ENCODE measurements around the gene LSM6.
A peak's percentile ranks its signal among the peaks of the same experiment; 100 is the strongest.

The LSM6 gene

DNA sequence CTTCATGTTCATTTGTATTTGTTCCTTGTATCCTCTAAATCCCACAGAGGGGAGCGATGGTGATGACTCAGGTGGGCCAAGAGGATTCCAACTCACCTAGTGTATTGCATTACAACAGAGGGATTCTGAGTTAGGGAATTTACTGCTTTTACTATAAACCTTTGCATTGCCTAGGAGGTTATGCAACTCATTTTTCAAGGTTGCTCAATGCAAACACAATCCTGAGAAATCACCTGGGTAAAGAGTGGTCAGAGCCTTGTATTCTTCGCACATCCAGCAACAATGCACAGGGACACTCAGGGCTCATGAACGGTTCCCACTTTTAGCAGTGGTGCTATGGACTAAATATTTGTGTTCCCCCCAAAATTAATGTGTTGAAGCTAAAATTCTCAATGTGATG is 28.6 kb upstream of the LSM6 start (continued):
- TF ChIP-seq, protein P1, sequence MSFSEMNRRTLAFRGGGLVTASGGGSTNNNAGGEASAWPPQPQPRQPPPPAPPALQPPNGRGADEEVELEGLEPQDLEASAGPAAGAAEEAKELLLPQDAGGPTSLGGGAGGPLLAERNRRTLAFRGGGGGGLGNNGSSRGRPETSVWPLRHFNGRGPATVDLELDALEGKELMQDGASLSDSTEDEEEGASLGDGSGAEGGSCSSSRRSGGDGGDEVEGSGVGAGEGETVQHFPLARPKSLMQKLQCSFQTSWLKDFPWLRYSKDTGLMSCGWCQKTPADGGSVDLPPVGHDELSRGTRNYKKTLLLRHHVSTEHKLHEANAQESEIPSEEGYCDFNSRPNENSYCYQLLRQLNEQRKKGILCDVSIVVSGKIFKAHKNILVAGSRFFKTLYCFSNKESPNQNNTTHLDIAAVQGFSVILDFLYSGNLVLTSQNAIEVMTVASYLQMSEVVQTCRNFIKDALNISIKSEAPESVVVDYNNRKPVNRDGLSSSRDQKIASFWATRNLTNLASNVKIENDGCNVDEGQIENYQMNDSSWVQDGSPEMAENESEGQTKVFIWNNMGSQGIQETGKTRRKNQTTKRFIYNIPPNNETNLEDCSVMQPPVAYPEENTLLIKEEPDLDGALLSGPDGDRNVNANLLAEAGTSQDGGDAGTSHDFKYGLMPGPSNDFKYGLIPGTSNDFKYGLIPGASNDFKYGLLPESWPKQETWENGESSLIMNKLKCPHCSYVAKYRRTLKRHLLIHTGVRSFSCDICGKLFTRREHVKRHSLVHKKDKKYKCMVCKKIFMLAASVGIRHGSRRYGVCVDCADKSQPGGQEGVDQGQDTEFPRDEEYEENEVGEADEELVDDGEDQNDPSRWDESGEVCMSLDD (tag by site-specific recombination; IDR thresholded peaks at IDR 0.05) = no peak
- TF ChIP-seq ZNF341 (tag by site-specific recombination; IDR thresholded peaks at IDR 0.05; ENCODE audit: low read depth) = no peak

DNA sequence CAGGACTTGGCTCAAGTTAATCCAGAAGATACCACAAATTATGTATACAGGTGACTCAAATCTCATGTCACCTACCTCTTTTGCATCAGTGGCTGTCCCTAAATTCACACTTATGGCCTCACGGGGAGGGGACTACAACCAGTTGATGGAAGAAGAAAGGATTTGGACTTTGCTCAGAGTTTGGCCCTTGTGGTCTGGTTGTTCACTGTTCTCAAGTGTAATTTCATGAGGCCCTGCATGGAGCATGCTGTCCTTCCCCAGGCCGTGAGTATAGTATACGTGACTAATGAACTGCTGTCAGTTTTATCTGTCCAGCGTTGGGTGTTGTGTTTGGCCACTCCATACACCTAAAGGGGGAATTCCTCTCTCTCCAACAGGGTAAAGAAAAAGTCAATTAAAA is 27.5 kb upstream of the LSM6 start:
- CTCF ChIA-PET = no interaction called here
- TF ChIP-seq ZNF76 (tag by site-specific recombination; IDR thresholded peaks at IDR 0.05; ENCODE audit: borderline replicate concordance, low read depth) (no peak), ZNF629 (tag by site-specific recombination; IDR thresholded peaks at IDR 0.05) (no peak), ZNF768 (tag by site-specific recombination; IDR thresholded peaks at IDR 0.05) (no peak), ZNF558 (tag by site-specific recombination; IDR thresholded peaks at IDR 0.05) (no peak), ZNF660 (tag by site-specific recombination; IDR thresholded peaks at IDR 0.05) (no peak), ZNF548 (tag by site-specific recombination; IDR thresholded peaks at IDR 0.05) (no peak), SP7 (tag by site-specific recombination; IDR thresholded peaks at IDR 0.05) (no peak), ZNF530 (tag by site-specific recombination; IDR thresholded peaks at IDR 0.05; ENCODE audit: low read depth) (no peak), ZNF266 (tag by site-specific recombination; IDR thresholded peaks at IDR 0.05; ENCODE audit: low read depth) (no peak)
- TF ChIP-seq, protein P2, sequence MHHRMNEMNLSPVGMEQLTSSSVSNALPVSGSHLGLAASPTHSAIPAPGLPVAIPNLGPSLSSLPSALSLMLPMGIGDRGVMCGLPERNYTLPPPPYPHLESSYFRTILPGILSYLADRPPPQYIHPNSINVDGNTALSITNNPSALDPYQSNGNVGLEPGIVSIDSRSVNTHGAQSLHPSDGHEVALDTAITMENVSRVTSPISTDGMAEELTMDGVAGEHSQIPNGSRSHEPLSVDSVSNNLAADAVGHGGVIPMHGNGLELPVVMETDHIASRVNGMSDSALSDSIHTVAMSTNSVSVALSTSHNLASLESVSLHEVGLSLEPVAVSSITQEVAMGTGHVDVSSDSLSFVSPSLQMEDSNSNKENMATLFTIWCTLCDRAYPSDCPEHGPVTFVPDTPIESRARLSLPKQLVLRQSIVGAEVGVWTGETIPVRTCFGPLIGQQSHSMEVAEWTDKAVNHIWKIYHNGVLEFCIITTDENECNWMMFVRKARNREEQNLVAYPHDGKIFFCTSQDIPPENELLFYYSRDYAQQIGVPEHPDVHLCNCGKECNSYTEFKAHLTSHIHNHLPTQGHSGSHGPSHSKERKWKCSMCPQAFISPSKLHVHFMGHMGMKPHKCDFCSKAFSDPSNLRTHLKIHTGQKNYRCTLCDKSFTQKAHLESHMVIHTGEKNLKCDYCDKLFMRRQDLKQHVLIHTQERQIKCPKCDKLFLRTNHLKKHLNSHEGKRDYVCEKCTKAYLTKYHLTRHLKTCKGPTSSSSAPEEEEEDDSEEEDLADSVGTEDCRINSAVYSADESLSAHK (tag by site-specific recombination; IDR thresholded peaks at IDR 0.05) = no peak
- TF ChIP-seq, protein P3, sequence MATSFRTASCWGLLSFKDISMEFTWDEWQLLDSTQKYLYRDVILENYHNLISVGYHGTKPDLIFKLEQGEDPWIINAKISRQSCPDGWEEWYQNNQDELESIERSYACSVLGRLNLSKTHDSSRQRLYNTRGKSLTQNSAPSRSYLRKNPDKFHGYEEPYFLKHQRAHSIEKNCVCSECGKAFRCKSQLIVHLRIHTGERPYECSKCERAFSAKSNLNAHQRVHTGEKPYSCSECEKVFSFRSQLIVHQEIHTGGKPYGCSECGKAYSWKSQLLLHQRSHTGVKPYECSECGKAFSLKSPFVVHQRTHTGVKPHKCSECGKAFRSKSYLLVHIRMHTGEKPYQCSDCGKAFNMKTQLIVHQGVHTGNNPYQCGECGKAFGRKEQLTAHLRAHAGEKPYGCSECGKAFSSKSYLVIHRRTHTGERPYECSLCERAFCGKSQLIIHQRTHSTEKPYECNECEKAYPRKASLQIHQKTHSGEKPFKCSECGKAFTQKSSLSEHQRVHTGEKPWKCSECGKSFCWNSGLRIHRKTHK (tag by site-specific recombination; IDR thresholded peaks at IDR 0.05) = no peak
- Histone ChIP-seq H3K4me1 (ENCODE audit: control insufficient read depth, insufficient read depth, low read length) (no peaks in the 10 kb centered on the region), H3K27ac (ENCODE audit: extremely low read depth, low read depth, low read length) (no peak overlapping the region), H3K9me3 (ENCODE audit: control insufficient read depth, insufficient read depth, low read depth, low read length) (no peaks in the 10 kb centered on the region), H3K36me3 (ENCODE audit: control insufficient read depth in 2 of 2, insufficient read depth in 1 of 2, low read length in 2 of 2) (no peaks in the 10 kb centered on the region), H3K4me3 (ENCODE audit: low read depth, low read length) (no peak overlapping the region)
- POLR2A ChIA-PET = no interaction called here

DNA sequence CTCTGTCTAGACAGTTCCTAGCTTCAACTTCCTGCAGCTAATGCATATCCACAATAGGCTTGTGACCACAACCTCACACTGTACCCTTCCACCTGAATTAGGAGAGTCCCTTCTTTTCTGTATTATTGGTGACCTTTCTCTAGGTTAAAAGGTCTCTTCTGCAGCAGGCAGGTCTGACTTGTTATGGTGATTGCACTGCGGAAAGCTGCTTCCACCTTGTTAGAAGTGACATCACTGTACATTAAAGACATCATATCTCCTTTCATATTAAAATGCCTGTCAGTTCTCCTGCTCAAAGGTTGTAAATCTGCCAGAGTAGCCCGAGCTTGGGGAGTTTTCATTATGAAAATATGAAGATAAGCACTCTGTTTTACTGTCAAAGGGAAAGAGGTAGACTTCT is 21.5 kb upstream of the LSM6 start:
- ChIA-PET POLR2A (no interaction called here), CTCF (no interaction called here)
- H3K36me3 ChIP-seq (ENCODE audit: control insufficient read depth in 2 of 2, insufficient read depth in 1 of 2, low read length in 2 of 2) = no peaks in the 10 kb centered on the region
- H3K27ac ChIP-seq (ENCODE audit: extremely low read depth, low read depth, low read length) = no peak overlapping the region
- H3K4me1 ChIP-seq (ENCODE audit: control insufficient read depth, insufficient read depth, low read length) = 0 out of 2 replicates have a peak, but pooled peaks cover 2% of the 10 kb centered on the region
- no peaks in the 10 kb centered on the region for H3K9me3 ChIP-seq (ENCODE audit: control insufficient read depth, insufficient read depth, low read depth, low read length)
- H3K4me3 ChIP-seq (ENCODE audit: low read depth, low read length) = no peak overlapping the region
- TF ChIP-seq, protein P4, sequence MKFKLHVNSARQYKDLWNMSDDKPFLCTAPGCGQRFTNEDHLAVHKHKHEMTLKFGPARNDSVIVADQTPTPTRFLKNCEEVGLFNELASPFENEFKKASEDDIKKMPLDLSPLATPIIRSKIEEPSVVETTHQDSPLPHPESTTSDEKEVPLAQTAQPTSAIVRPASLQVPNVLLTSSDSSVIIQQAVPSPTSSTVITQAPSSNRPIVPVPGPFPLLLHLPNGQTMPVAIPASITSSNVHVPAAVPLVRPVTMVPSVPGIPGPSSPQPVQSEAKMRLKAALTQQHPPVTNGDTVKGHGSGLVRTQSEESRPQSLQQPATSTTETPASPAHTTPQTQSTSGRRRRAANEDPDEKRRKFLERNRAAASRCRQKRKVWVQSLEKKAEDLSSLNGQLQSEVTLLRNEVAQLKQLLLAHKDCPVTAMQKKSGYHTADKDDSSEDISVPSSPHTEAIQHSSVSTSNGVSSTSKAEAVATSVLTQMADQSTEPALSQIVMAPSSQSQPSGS (tag by site-specific recombination; IDR thresholded peaks at IDR 0.05; ENCODE audit: low read depth) = 0 out of 2 replicates have a peak, but pooled peaks have one; percentile 19
- TF ChIP-seq ZNF629 (tag by site-specific recombination; IDR thresholded peaks at IDR 0.05) = 0 out of 2 replicates have a peak, but pooled peaks have one; percentile 44
- TF ChIP-seq, protein P5, sequence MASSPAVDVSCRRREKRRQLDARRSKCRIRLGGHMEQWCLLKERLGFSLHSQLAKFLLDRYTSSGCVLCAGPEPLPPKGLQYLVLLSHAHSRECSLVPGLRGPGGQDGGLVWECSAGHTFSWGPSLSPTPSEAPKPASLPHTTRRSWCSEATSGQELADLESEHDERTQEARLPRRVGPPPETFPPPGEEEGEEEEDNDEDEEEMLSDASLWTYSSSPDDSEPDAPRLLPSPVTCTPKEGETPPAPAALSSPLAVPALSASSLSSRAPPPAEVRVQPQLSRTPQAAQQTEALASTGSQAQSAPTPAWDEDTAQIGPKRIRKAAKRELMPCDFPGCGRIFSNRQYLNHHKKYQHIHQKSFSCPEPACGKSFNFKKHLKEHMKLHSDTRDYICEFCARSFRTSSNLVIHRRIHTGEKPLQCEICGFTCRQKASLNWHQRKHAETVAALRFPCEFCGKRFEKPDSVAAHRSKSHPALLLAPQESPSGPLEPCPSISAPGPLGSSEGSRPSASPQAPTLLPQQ (tag by site-specific recombination; IDR thresholded peaks at IDR 0.05) = no peak
- TF ChIP-seq, protein P6, sequence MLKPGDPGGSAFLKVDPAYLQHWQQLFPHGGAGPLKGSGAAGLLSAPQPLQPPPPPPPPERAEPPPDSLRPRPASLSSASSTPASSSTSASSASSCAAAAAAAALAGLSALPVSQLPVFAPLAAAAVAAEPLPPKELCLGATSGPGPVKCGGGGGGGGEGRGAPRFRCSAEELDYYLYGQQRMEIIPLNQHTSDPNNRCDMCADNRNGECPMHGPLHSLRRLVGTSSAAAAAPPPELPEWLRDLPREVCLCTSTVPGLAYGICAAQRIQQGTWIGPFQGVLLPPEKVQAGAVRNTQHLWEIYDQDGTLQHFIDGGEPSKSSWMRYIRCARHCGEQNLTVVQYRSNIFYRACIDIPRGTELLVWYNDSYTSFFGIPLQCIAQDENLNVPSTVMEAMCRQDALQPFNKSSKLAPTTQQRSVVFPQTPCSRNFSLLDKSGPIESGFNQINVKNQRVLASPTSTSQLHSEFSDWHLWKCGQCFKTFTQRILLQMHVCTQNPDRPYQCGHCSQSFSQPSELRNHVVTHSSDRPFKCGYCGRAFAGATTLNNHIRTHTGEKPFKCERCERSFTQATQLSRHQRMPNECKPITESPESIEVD (tag by site-specific recombination; IDR thresholded peaks at IDR 0.05) = peak; percentile 51
- TF ChIP-seq, protein P7, sequence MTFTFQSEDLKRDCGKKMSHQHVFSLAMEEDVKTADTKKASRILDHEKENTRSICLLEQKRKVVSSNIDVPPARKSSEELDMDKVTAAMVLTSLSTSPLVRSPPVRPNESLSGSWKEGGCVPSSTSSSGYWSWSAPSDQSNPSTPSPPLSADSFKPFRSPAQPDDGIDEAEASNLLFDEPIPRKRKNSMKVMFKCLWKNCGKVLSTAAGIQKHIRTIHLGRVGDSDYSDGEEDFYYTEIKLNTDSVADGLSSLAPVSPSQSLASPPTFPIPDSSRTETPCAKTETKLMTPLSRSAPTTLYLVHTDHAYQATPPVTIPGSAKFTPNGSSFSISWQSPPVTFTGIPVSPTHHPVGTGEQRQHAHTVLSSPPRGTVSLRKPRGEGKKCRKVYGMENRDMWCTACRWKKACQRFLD (tag by site-specific recombination; IDR thresholded peaks at IDR 0.05) = no peak
- TF ChIP-seq, protein P8, sequence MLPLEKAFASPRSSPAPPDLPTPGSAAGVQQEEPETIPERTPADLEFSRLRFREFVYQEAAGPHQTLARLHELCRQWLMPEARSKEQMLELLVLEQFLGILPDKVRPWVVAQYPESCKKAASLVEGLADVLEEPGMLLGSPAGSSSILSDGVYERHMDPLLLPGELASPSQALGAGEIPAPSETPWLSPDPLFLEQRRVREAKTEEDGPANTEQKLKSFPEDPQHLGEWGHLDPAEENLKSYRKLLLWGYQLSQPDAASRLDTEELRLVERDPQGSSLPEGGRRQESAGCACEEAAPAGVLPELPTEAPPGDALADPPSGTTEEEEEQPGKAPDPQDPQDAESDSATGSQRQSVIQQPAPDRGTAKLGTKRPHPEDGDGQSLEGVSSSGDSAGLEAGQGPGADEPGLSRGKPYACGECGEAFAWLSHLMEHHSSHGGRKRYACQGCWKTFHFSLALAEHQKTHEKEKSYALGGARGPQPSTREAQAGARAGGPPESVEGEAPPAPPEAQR (tag by site-specific recombination; IDR thresholded peaks at IDR 0.05) = no peak
